ENCODE data around the gene BLNK.

GRCh38 chr10:96260014-96260413, 11.4 kb downstream of the BLNK start:
- TF ChIP-seq CTCF (IDR thresholded peaks at IDR 0.05), result no peak
- TF ChIP-seq EZH2 (IDR thresholded peaks at IDR 0.05; ENCODE audit: borderline replicate concordance, insufficient read depth, low read depth, low read length, poor library complexity, severe bottlenecking), result no peak

All from B cell (primary cell).